Measurements from ENCODE around the gene PAPPA2. TPM values are rescaled to one million over a fixed set of nuclear protein-coding genes. Genes with fewer than 3 reads are reported as not detected.
"Not testable (repeated sequence)": the region's sequence is repeated elsewhere in the genome, so short reads cannot be mapped to it uniquely, and the experiment has no call there.

Gene PAPPA2
- total RNA-seq, 4 donors from 2014 or later = under 0.01 to 1.5 TPM; not detected in 2

DNA sequence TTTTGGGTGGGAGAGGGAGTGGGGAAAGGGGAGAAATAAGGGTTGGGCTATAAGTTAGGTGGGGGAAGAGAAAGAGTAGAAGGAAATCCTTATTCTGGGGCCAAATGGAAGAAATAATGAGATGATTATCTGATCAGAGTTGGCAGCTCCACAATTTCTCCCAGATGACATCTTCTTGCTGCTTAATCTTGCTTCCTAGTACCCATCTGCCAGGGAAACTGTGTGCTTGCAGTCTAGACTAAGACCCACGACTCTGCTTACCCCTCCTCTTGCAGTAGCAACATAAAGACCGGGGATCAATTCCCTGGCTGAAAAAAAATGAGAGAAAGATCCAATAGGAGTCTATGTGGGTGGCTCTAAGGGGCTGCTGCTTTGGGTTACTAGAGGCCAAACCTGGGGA lies 95.6 kb downstream of the PAPPA2 start:
- peaks cover 0 to 20% (median 0%) of the 10 kb centered on the region in 4 donors for H3K27me3 ChIP-seq
- WGBS, 2 donors = 26 to 27% methylated on average over 2 of the region's 2 CpGs
- no peaks in the 10 kb centered on the region for H3K4me1 ChIP-seq
- H3K36me3 ChIP-seq = no peaks in the 10 kb centered on the region
- H3K4me3 ChIP-seq = no peak overlapping the region
- H3K27ac ChIP-seq = no peak overlapping the region
- TF ChIP-seq, protein P1, sequence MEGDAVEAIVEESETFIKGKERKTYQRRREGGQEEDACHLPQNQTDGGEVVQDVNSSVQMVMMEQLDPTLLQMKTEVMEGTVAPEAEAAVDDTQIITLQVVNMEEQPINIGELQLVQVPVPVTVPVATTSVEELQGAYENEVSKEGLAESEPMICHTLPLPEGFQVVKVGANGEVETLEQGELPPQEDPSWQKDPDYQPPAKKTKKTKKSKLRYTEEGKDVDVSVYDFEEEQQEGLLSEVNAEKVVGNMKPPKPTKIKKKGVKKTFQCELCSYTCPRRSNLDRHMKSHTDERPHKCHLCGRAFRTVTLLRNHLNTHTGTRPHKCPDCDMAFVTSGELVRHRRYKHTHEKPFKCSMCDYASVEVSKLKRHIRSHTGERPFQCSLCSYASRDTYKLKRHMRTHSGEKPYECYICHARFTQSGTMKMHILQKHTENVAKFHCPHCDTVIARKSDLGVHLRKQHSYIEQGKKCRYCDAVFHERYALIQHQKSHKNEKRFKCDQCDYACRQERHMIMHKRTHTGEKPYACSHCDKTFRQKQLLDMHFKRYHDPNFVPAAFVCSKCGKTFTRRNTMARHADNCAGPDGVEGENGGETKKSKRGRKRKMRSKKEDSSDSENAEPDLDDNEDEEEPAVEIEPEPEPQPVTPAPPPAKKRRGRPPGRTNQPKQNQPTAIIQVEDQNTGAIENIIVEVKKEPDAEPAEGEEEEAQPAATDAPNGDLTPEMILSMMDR (IDR thresholded peaks at IDR 0.05) = no peak
- TF ChIP-seq POLR2A (IDR thresholded peaks at IDR 0.05) = no peak
- intact Hi-C loops (cut with DNase I) = loop anchor here (5.0 to 10.0 kb wide), 2 partner anchors 146 to 324 kb away; no protein-coding TSS in a partner anchor
- H3K9me3 ChIP-seq = no peaks in the 10 kb centered on the region
- DNase-seq = no peak

DNA sequence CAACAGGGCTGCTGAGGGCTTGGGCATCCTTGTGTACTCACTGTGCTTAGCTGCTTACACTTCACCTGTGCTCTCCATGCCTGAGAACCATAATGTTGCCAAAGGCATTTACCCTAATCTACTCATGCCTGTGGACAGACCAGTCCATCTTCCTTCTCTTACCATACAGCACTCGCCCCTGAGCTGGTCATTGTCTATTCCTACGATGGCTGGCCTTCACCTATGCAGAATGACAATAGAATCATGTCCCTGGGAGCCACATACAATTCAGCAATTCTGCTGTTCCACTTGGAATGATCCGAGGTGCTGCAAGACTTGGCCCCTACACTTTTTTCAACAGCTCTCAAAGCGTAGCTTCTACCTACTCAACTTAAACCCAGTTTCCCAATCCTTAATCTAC lies 96.5 kb downstream of the PAPPA2 start:
- H3K4me1 ChIP-seq = no peaks in the 10 kb centered on the region
- no peak for TF ChIP-seq POLR2A (IDR thresholded peaks at IDR 0.05)
- TF ChIP-seq, protein P1 (IDR thresholded peaks at IDR 0.05) = no peak
- H3K4me3 ChIP-seq = no peak overlapping the region
- WGBS, 2 donors = 21 to 34% methylated on average over 4 of the region's 4 CpGs
- H3K9me3 ChIP-seq = no peaks in the 10 kb centered on the region
- peaks cover 0 to 14% (median 0%) of the 10 kb centered on the region in 4 donors for H3K27me3 ChIP-seq
- H3K36me3 ChIP-seq = no peaks in the 10 kb centered on the region
- DNase-seq = no peak
- intact Hi-C loops (cut with DNase I) = loop anchor here (5.0 to 10.0 kb wide), 2 partner anchors 145 to 323 kb away; no protein-coding TSS in a partner anchor
- H3K27ac ChIP-seq = no peak overlapping the region

DNA sequence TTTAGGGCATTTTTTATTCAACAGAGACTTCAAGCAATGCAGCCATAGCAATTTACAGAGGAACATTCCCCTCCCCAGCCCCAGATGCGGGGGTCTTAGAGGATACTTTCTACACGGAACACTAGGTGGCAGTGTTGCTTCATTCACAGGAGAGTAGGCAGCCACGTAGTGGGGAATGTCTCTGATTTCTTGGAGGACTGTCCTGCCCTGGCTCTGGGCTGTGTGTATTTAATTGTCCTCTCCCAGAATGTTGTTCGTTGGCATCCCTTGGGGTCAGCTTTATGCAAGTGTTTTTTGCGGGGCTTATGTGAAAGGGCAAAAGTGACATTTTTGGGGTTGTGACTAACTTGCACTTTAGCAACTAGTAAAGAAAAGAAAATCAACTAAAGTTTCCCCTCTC lies 96.9 kb downstream of the PAPPA2 start:
- Histone ChIP-seq H3K27ac (no peak overlapping the region), H3K36me3 (no peaks in the 10 kb centered on the region), H3K9me3 (no peaks in the 10 kb centered on the region), H3K27me3 (peaks cover 0 to 14% (median 0%) of the 10 kb centered on the region in 4 donors), H3K4me1 (no peaks in the 10 kb centered on the region), H3K4me3 (no peak overlapping the region)
- 0 to 2% methylated on average over 5 of the region's 5 CpGs for WGBS, 2 donors
- no peak for TF ChIP-seq POLR2A (IDR thresholded peaks at IDR 0.05)
- TF ChIP-seq, protein P1 (IDR thresholded peaks at IDR 0.05) = peak; percentile 33 to 66 (median 55)
- DNase-seq = no peak
- intact Hi-C loops (cut with DNase I) = loop anchor here (5.0 to 10.0 kb wide), 3 partner anchors 145 to 322 kb away; no protein-coding TSS in a partner anchor

DNA sequence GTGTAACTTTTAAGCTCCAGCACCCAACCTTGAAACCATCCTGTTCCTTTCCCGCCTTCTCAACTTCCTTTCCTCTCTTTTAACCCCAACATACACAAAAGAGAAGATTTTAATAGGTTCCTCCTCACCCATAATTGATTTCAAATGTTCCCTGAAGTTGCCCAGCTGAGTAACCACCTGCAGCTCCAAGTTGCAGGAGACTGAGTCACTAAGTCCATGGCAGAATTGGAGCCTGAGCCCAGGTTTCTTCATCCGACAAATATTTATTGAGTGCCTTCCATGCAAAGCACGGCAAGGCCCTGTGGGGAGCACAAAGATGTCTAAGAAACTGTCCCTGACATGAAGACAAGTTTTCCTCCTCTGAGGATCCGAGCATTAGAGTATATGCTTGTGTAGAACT lies 97.7 kb downstream of the PAPPA2 start:
- peaks cover 0 to 8% (median 0%) of the 10 kb centered on the region in 4 donors for H3K27me3 ChIP-seq
- 78 to 83% methylated on average over 4 of the region's 4 CpGs for WGBS, 2 donors
- no peak for TF ChIP-seq POLR2A (IDR thresholded peaks at IDR 0.05)
- TF ChIP-seq, protein P1 (IDR thresholded peaks at IDR 0.05) = no peak
- H3K4me1 ChIP-seq = no peaks in the 10 kb centered on the region
- DNase-seq = no peak
- intact Hi-C loops (cut with DNase I) = loop anchor here (10.0 kb wide), 1 partner anchor 284 kb away; no protein-coding TSS in a partner anchor
- no peaks in the 10 kb centered on the region for H3K9me3 ChIP-seq
- peak overlapping the region in 1 of 4 donors; percentile 21 for H3K27ac ChIP-seq
- H3K36me3 ChIP-seq = no peaks in the 10 kb centered on the region
- H3K4me3 ChIP-seq = no peak overlapping the region

DNA sequence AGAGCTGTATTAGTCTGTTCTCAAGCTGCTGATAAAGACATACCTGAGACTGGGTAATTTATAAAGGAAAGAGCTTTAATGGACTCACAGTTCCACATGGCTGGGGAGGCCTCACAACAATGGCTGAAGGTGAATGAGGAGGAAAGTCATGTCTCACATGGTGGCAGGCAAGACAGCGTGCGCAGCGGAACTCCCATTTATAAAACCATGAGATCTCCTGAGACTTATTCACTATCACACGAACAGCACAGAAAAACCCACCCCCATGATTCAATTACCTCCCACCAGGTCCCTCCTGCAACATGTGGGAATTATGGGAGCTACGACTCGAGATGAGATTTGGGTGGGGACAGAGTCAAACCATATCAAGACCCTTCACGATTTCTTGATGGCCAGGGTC lies 98.8 kb downstream of the PAPPA2 start:
- H3K36me3 ChIP-seq, H3K9me3 ChIP-seq, H3K4me3 ChIP-seq, H3K4me1 ChIP-seq, H3K27me3 ChIP-seq, DNase-seq, H3K27ac ChIP-seq: not testable (repeated sequence)
- 84 to 85% methylated on average over 7 of the region's 7 CpGs for WGBS, 2 donors
- intact Hi-C loops (cut with DNase I) = loop anchor here (10.0 kb wide), 1 partner anchor 283 kb away; no protein-coding TSS in a partner anchor
